GM18526 (cell line): Measurements from ENCODE around the gene MAPK8IP3.

ENCODE experiments used
- POLR2A ChIP-seq: IDR thresholded peaks from 3 replicates; pipeline ENCODE4 v1.6.1; 2011; ENCODE audit not compliant: insufficient read length; ENCODE audit errors: extremely low read depth

MAPK8IP3 gene

GRCh38 chr16:1715220-1715619, 9.2 kb downstream of the MAPK8IP3 start:
- TF ChIP-seq POLR2A = no peak

- TF ChIP-seq POLR2A = no peak
Observed at GRCh38 chr16:1721372-1721771, 15.4 kb downstream of the MAPK8IP3 start.

GRCh38 chr16:1723450-1724147, 17.6 kb downstream of the MAPK8IP3 start:
- TF ChIP-seq POLR2A = no peak

- TF ChIP-seq POLR2A = no peak
Observed at GRCh38 chr16:1724491-1724890, 18.5 kb downstream of the MAPK8IP3 start.

GRCh38 chr16:1726661-1727502, 20.9 kb downstream of the MAPK8IP3 start:
- TF ChIP-seq POLR2A = no peak

- no peak for TF ChIP-seq POLR2A
Observed at GRCh38 chr16:1727651-1728624, 21.9 kb downstream of the MAPK8IP3 start.

GRCh38 chr16:1729026-1729425, 23.0 kb downstream of the MAPK8IP3 start:
- no peak for TF ChIP-seq POLR2A

- no peak for TF ChIP-seq POLR2A
Observed at GRCh38 chr16:1729445-1729844, 23.4 kb downstream of the MAPK8IP3 start.

- no peak for TF ChIP-seq POLR2A
Observed at GRCh38 chr16:1731073-1731472, 25.1 kb downstream of the MAPK8IP3 start.

- TF ChIP-seq POLR2A = no peak
Observed at GRCh38 chr16:1731603-1732002, 25.6 kb downstream of the MAPK8IP3 start.

- no peak for TF ChIP-seq POLR2A
Observed at GRCh38 chr16:1732071-1732470, 26.1 kb downstream of the MAPK8IP3 start.

- no peak for TF ChIP-seq POLR2A
Observed at GRCh38 chr16:1734123-1734522, 28.1 kb downstream of the MAPK8IP3 start.

- no peak for TF ChIP-seq POLR2A
Observed at GRCh38 chr16:1734816-1735215, 28.8 kb downstream of the MAPK8IP3 start.

GRCh38 chr16:1740234-1740633, 34.2 kb downstream of the MAPK8IP3 start:
- TF ChIP-seq POLR2A = no peak

GRCh38 chr16:1740781-1741490, 34.9 kb downstream of the MAPK8IP3 start:
- TF ChIP-seq POLR2A = no peak
